Osteocyte (in vitro differentiated cells): Measurements from ENCODE around the gene ZER1. TPM values are rescaled to one million over a fixed set of nuclear protein-coding genes. Genes with fewer than 3 reads are reported as not detected.
A peak's percentile ranks its signal among the peaks of the same experiment; 100 is the strongest.

Experiments used
- DNase-seq: peaks from one replicate; pipeline ENCODE4 v3.0.0; 2021; ENCODE audit warnings: mixed read lengths; ENCODE audit not compliant: unreplicated experiment; ENCODE audit errors: extremely low spot score
- H3K27ac Mint-ChIP-seq: one replicate; pipeline ENCODE4 v1.8.0; 2021; ENCODE audit warnings: mild to moderate bottlenecking, mixed read lengths; ENCODE audit not compliant: unreplicated experiment
- H3K27me3 Mint-ChIP-seq: one replicate; pipeline ENCODE4 v1.8.0; 2021; ENCODE audit warnings: mixed read lengths; ENCODE audit not compliant: unreplicated experiment
- H3K36me3 Mint-ChIP-seq: one replicate; pipeline ENCODE4 v1.8.0; 2021; ENCODE audit warnings: mixed read lengths; ENCODE audit not compliant: unreplicated experiment
- H3K4me1 Mint-ChIP-seq: one replicate; pipeline ENCODE4 v1.8.0; 2021; ENCODE audit warnings: mixed read lengths; ENCODE audit not compliant: unreplicated experiment
- H3K4me3 Mint-ChIP-seq: one replicate; pipeline ENCODE4 v1.8.0; 2021; ENCODE audit warnings: mild to moderate bottlenecking, moderate library complexity, mixed read lengths; ENCODE audit not compliant: unreplicated experiment
- H3K9me3 Mint-ChIP-seq: one replicate; pipeline ENCODE4 v1.8.0; 2021; ENCODE audit warnings: mixed read lengths; ENCODE audit not compliant: unreplicated experiment
- CTCF ChIP-seq: fragments of 200-600 bp; sonication (generic); IDR thresholded peaks from 2 replicates; pipeline ENCODE4 v1.5.0; 2021; ENCODE audit warnings: antibody characterized with exemption, mild to moderate bottlenecking, moderate library complexity
- total RNA-seq: library from RNA; stranded (reverse); gene quantifications from 2 replicates; pipeline ENCODE4 v1.2.1, GENCODE V29; 2021

Gene ZER1
- total RNA-seq, 1 donor from 2014 or later: 61.9 TPM

GRCh38 chr9:128733256-128733655 lies 38.5 kb downstream of the ZER1 start:
- Mint-ChIP-seq H3K9me3 (no peaks in the 10 kb centered on the region), H3K27ac (peak overlapping the region; percentile 72), H3K4me3 (no peak overlapping the region), H3K27me3 (no peaks in the 10 kb centered on the region), H3K4me1 (peaks cover 3% of the 10 kb centered on the region), H3K36me3 (peaks cover 18% of the 10 kb centered on the region)
- TF ChIP-seq CTCF: peak; percentile 76
- peak; percentile 87 for DNase-seq

DNA sequence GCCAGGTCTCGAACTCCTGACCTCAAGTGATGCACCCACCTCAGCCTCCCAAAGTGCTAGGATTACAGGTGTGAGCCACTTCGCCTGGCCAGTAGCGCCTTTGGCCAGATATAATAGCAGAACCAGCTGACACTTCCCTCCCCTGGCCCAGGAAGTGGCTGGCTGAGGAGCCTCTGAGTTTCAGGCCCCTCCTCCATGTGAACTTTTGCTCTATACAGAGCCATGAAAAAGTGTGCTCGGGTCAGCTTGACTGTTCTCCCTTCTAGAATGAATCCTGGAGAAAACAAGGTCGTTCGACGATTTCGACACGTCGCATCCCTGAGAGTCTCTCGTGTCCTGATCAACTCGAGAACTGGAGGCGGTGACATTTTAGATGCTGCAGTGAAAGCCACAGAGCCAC lies 39.2 kb downstream of the ZER1 start:
- Mint-ChIP-seq H3K4me1 (peaks cover 3% of the 10 kb centered on the region), H3K27me3 (no peaks in the 10 kb centered on the region), H3K4me3 (no peak overlapping the region), H3K36me3 (peaks cover 17% of the 10 kb centered on the region), H3K27ac (no peak overlapping the region), H3K9me3 (no peaks in the 10 kb centered on the region)
- TF ChIP-seq CTCF: no peak
- DNase-seq: no peak

DNA sequence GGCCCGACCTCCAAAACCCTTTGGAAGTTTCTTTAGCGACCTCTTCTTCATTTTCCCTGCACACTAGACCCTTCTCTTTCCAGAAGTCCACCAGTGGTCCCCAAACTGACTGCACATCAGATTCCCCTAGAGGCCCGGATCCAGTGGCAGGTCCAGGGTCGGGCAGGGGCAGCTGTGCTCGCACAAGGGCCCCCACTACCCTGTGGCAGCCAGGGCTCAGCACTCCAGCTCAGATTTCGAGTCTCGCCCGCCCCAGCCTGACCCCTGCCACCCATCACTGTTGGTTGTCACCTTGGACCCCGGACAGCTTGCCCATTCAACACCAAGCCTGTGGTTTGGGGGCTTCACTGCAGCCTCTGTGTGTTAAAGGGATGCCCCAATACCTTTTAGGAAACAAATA lies 40.0 kb downstream of the ZER1 start:
- no peak overlapping the region for H3K4me3 Mint-ChIP-seq
- no peaks in the 10 kb centered on the region for H3K9me3 Mint-ChIP-seq
- TF ChIP-seq CTCF: no peak
- H3K27ac Mint-ChIP-seq: no peak overlapping the region
- no peak for DNase-seq
- no peaks in the 10 kb centered on the region for H3K27me3 Mint-ChIP-seq
- peaks cover 12% of the 10 kb centered on the region for H3K36me3 Mint-ChIP-seq
- H3K4me1 Mint-ChIP-seq: peaks cover 3% of the 10 kb centered on the region

DNA sequence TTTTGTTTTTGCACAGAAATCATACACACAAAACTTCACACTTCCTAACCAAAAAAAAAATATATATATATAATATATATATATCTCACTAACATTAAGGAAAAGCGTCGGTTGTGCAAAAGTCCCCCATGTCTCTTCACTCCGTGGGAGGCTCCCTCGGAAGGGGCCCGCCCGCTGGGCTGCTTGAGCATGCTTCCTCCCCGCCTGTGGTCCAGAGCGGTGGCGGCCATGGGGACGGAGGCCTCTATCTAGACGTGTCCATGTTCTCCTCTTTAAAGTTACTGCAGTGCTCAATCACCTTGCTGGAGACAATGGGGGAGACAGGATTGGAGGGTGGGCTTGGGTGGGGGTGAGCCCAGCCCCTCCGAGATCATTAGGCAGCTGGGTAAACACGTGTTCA lies 40.6 kb downstream of the ZER1 start:
- H3K4me1 Mint-ChIP-seq: peaks cover 3% of the 10 kb centered on the region

More for the DNA sequence above, 40.6 kb downstream of the ZER1 start:
- Mint-ChIP-seq H3K36me3 (peaks cover 12% of the 10 kb centered on the region), H3K27ac (no peak overlapping the region), H3K9me3 (no peaks in the 10 kb centered on the region), H3K4me3 (no peak overlapping the region), H3K27me3 (no peaks in the 10 kb centered on the region)
- no peak for DNase-seq
- no peak for TF ChIP-seq CTCF
